Keratinocyte (primary cell): Measurements from ENCODE around the gene SH3BP5. TPM values are rescaled to one million over a fixed set of nuclear protein-coding genes. Genes with fewer than 3 reads are reported as not detected.

Source experiments
- DNase-seq: peaks from one replicate; pipeline ENCODE4 v3.0.0-alpha.2; 2011; ENCODE audit warnings: low read depth, missing footprints, low spot score
- FAIRE-seq: peaks from 2 replicates; lab custom pipeline; 2011; peaks lifted over from hg19 to GRCh38; lab: Jason Lieb, UNC
- H2AFZ ChIP-seq: 2 replicates; pipeline ENCODE4 v1.6.0; 2012; ENCODE audit warnings: low read length, control low read depth, inconsistent platforms; ENCODE audit not compliant: control insufficient read depth
- H3K27ac ChIP-seq: 2 replicates; pipeline ENCODE4 v1.5.1; 2011; ENCODE audit warnings: low read length; ENCODE audit not compliant: control insufficient read depth, insufficient read depth
- H3K27me3 ChIP-seq: 3 replicates; pipeline ENCODE4 v1.6.0; 2011; ENCODE audit warnings: low read length; ENCODE audit not compliant: control insufficient read depth, insufficient read depth; ENCODE audit errors: extremely low read depth
- H3K36me3 ChIP-seq, 2 experiments: 2 replicates in 1 of 2; 3 replicates in 1 of 2; pipeline ENCODE4 v1.5.1; 2011; ENCODE audit warnings: low read length in 2 of 2, mild to moderate bottlenecking in 1 of 2; ENCODE audit not compliant: control insufficient read depth in 2 of 2, insufficient read depth in 2 of 2; ENCODE audit errors: extremely low read depth in 1 of 2
- H3K4me1 ChIP-seq: 3 replicates; pipeline ENCODE4 v1.5.1; 2011; ENCODE audit warnings: low read length; ENCODE audit not compliant: control insufficient read depth, insufficient read depth; ENCODE audit errors: extremely low read depth
- H3K4me2 ChIP-seq: 3 replicates; pipeline ENCODE4 v1.6.0; 2011; ENCODE audit warnings: low read depth, low read length; ENCODE audit not compliant: control insufficient read depth, insufficient read depth; ENCODE audit errors: extremely low read depth
- H3K4me3 ChIP-seq, 3 experiments: fragments of 200-600 bp in 1 of 3; sonication (generic) in 1 of 3; 2 replicates in 2 of 3; 3 replicates in 1 of 3; pipeline ENCODE4 v1.5.1; 2011 to 2016; ENCODE audit warnings: low read length in 3 of 3, mild to moderate bottlenecking in 3 of 3, control low read depth in 2 of 3, inconsistent platforms in 1 of 3, low read depth in 1 of 3, mixed read lengths in 1 of 3, mixed run types in 1 of 3, moderate library complexity in 1 of 3; ENCODE audit not compliant: control insufficient read depth in 2 of 3, insufficient read depth in 2 of 3; ENCODE audit errors: extremely low read depth in 1 of 3
- H3K79me2 ChIP-seq: 2 replicates; pipeline ENCODE4 v1.6.0; 2012; ENCODE audit warnings: low read length; ENCODE audit not compliant: control insufficient read depth, insufficient read depth
- H3K9ac ChIP-seq: 3 replicates; pipeline ENCODE4 v1.6.0; 2011; ENCODE audit warnings: low read length; ENCODE audit not compliant: control insufficient read depth, insufficient read depth; ENCODE audit errors: extremely low read depth
- H3K9me1 ChIP-seq: 3 replicates; pipeline ENCODE4 v1.6.0; 2011; ENCODE audit warnings: low read length; ENCODE audit not compliant: control insufficient read depth, insufficient read depth; ENCODE audit errors: extremely low read depth
- H3K9me3 ChIP-seq: 2 replicates; pipeline ENCODE4 v1.5.1; 2012; ENCODE audit warnings: low read depth, low read length; ENCODE audit not compliant: control insufficient read depth
- H4K20me1 ChIP-seq: 3 replicates; pipeline ENCODE4 v1.6.0; 2011; ENCODE audit warnings: low read length; ENCODE audit not compliant: control insufficient read depth, insufficient read depth; ENCODE audit errors: extremely low read depth
- EZH2 ChIP-seq: IDR thresholded peaks from one replicate; pipeline ENCODE4 v1.6.1; 2012; ENCODE audit warnings: inconsistent platforms, mild to moderate bottlenecking, low read length, moderate library complexity
- dilution Hi-C: fragments of 300-500 bp; cut with MboI; formaldehyde crosslinking; loops from one replicate; pipeline ENCODE4 v1.7.0; 2020; ENCODE audit warnings: low sequenced_read_pairs; ENCODE audit not compliant: extremely low pct_ligation_motif_present
- polyA plus RNA-seq, 5 experiments: library from polyadenylated mRNA; depleted of rRNA in 3 of 5; stranded (reverse) in 3 of 5; stranded (forward) in 1 of 5; unstranded in 1 of 5; fragments of >200 nt; gene quantifications; 1 replicate in 1 of 5; 2 replicates in 3 of 5; 3 replicates in 1 of 5; pipeline versions ENCODE4 v1.2.1 to v1.2.3, GENCODE V29; 2011 to 2012; ENCODE audit warnings: missing spikeins in 2 of 5, low read depth in 1 of 5, low replicate concordance in 1 of 5
- TF ChIP-seq, protein P1 (sequence below), 3 experiments: IDR thresholded peaks in 1 of 3; conservative IDR thresholded peaks in 1 of 3; optimal IDR thresholded peaks in 1 of 3; 2 replicates in 2 of 3; 3 replicates in 1 of 3; pipeline versions ENCODE3 to v1.5.1; 2011; ENCODE audit warnings: low read length in 3 of 3, mild to moderate bottlenecking in 3 of 3, moderate library complexity in 2 of 3, control low read depth in 1 of 3, inconsistent platforms in 1 of 3; ENCODE audit not compliant: insufficient read depth in 2 of 3; ENCODE audit errors: extremely low read depth in 1 of 3

Gene SH3BP5
- polyA plus RNA-seq, 1 donor (not counting 4 experiments of a cell fraction or from before 2014, with no cell fraction given): 13.4 TPM

DNA sequence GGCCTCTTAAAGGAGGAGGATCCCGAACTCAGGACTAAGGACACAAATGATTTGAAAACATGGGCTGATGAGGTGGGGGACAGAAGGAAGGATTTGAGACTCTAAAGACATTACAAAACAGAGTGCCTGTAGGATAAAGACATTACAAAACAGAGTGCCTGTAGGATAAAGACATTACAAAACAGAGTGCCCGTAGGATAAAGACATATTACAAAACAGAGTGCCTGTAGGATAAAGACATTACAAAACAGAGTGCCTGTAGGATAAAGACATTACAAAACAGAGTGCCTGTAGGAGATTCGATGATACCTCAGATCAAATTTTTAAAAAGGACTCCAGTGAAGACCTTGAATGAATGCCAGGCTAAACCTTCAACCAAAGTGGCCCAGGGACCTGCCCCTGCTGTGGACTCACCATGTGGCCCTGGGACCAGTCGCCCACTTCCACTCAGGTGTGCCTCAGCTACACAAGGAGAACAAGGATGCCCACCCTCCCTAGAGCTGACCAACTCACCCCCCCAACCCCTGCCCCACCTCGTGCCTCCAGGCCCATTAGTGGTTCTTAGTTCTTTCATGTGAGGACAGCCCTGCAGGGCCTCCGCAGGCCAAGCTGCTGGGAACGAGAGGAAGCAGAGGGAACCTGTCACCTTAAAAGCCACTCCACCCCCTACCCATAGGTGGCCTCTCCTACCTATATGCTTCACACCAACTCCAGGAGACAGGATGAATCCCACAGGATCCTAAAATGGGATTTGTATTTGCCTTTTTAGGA, 59.8 kb downstream of the SH3BP5 start:
- Histone ChIP-seq H3K4me3 (no peak overlapping the region), H3K27me3 (no peaks in the 10 kb centered on the region), H4K20me1 (no peaks in the 10 kb centered on the region), H3K9ac (no peak overlapping the region), H3K36me3 (no peaks in the 10 kb centered on the region), H3K27ac (no peak overlapping the region), H3K9me1 (no peaks in the 10 kb centered on the region), H2AFZ (no peak overlapping the region), H3K79me2 (no peaks in the 10 kb centered on the region), H3K4me1 (peaks cover 14% of the 10 kb centered on the region), H3K9me3 (no peaks in the 10 kb centered on the region), H3K4me2 (no peak overlapping the region)
- FAIRE-seq: no peak
- TF ChIP-seq, protein P1, sequence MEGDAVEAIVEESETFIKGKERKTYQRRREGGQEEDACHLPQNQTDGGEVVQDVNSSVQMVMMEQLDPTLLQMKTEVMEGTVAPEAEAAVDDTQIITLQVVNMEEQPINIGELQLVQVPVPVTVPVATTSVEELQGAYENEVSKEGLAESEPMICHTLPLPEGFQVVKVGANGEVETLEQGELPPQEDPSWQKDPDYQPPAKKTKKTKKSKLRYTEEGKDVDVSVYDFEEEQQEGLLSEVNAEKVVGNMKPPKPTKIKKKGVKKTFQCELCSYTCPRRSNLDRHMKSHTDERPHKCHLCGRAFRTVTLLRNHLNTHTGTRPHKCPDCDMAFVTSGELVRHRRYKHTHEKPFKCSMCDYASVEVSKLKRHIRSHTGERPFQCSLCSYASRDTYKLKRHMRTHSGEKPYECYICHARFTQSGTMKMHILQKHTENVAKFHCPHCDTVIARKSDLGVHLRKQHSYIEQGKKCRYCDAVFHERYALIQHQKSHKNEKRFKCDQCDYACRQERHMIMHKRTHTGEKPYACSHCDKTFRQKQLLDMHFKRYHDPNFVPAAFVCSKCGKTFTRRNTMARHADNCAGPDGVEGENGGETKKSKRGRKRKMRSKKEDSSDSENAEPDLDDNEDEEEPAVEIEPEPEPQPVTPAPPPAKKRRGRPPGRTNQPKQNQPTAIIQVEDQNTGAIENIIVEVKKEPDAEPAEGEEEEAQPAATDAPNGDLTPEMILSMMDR (optimal IDR thresholded peaks at IDR 0.05 in 1 of 3, IDR thresholded peaks at IDR 0.05 in 1 of 3, conservative IDR thresholded peaks at IDR 0.05 in 1 of 3; ENCODE audit: extremely low read depth in 1 of 3, insufficient read depth in 2 of 3, low read length in 3 of 3): no peak
- TF ChIP-seq EZH2: no peak
- dilution Hi-C loops: no loop called here
- DNase-seq: no peak

DNA sequence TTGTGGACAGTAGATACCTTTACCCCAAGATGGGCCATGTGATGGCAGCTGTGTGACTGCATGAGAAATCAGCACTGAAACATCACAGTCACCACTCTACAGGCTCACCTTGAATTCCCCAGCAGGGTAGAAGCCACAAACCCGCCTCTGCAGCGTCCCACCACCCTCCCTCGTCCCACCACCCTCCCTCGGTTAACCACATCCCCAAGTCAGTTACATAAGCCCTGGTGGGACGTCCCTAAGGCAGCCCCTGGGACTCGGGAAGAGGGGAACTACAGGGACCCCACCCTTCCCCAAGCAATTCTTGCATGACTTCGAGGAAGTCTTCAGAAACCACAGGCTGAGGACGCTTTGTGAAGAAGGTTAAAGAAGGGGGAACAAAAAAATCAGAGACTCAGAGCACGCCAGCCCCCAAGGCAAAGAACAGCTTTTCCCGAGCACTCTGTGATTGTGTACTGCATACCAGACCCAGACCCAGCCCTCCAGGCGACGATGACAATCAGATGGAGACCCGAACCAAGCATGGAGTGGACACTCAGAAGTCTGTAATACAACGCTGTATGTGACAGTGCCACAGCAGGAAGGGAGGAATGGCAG, 60.5 kb downstream of the SH3BP5 start:
- Histone ChIP-seq H3K9me3 (no peaks in the 10 kb centered on the region), H3K9me1 (no peaks in the 10 kb centered on the region), H3K27ac (no peak overlapping the region), H3K9ac (no peak overlapping the region), H3K36me3 (peaks cover 0 to 1% of the 10 kb centered on the region in 2 experiments), H3K4me1 (peaks cover 14% of the 10 kb centered on the region), H3K4me2 (no peak overlapping the region), H3K4me3 (no peak overlapping the region), H2AFZ (no peak overlapping the region), H3K79me2 (no peaks in the 10 kb centered on the region), H3K27me3 (no peaks in the 10 kb centered on the region), H4K20me1 (no peaks in the 10 kb centered on the region)
- TF ChIP-seq, protein P1 (optimal IDR thresholded peaks at IDR 0.05 in 1 of 3, IDR thresholded peaks at IDR 0.05 in 1 of 3, conservative IDR thresholded peaks at IDR 0.05 in 1 of 3; ENCODE audit: extremely low read depth in 1 of 3, insufficient read depth in 2 of 3, low read length in 3 of 3): no peak
- TF ChIP-seq EZH2: no peak
- no peak for DNase-seq
- no peak for FAIRE-seq
- dilution Hi-C loops: no loop called here
